NCI-H460 (cell line): ENCODE results near the gene SMAD1. TPM values are rescaled to one million over a fixed set of nuclear protein-coding genes. Genes with fewer than 3 reads are reported as not detected.
"Not testable (repeated sequence)": the region's sequence is repeated elsewhere in the genome, so short reads cannot be mapped to it uniquely, and the experiment has no call there.

Source experiments
- DNase-seq: peaks from one replicate; pipeline ENCODE4 v3.0.0-alpha.2; 2016; ENCODE audit warnings: low read depth; ENCODE audit errors: extremely low read depth
- total RNA-seq: library from RNA; depleted of rRNA; stranded (reverse); fragments of >200 nt; shearing (Covaris generic); gene quantifications from 2 replicates; pipeline ENCODE4 v1.2.3, GENCODE V29; 2014

The SMAD1 gene
- total RNA-seq, 1 experiment from 2014 or later, result 23.1 TPM

- no peak for DNase-seq
Observed at GRCh38 chr4:145552181-145552822, 70.6 kb downstream of the SMAD1 start.

- no peak for DNase-seq
Observed at GRCh38 chr4:145553375-145553774, 71.7 kb downstream of the SMAD1 start.

DNA sequence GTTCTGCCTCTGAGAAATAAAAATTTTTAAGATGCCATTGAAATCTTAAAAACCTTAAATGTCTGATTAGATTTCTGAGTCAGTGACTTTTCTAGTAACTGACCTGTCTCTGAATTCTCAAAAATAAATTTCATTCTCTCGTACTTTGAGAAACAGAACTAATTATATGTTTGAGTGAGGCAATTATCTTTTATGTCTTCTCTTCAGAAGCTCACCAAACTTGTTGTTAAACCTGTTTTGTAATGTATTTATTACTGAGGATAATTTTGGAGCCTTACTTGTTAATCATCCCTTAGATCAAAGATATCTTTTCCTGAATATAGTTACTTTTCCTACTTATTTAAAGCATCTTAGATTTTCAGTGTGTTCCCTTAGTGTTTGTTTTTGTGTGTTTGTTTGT lies 73.0 kb downstream of the SMAD1 start:
- DNase-seq, result no peak

- DNase-seq, result peak; percentile 26
Observed at GRCh38 chr4:145557720-145558119, 76.1 kb downstream of the SMAD1 start.

DNA sequence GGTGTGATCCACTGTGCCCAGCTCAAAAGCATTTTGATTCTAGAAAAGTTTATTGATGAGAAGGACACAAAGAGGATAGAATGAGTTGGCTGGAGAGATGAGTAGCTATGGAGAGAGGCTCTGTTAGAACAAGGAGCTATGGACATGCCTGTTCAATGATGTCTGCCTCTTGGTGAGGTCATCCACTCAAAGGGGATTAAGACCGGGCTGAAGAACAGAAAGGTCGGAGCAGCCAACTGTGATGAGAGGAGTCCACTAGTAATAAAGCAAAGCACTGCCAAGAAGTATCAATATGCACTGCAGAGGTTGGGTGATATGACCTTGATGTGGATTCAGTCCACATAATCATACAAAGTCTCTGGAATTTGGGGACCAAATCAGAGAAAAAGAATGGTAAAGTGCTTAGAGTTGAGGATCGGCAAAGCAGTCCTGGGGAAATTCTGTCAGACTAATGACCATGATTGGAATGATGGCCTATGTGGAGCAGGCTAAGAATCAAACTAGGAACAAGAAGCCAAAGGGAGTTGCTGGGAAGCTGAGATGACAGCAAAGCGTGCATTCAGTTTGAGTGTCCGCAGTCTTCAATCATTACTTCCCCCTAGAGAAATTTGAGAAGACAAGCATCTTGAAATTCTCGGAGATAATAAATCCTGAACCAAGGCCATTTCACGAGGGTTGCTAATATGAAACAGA lies 81.8 kb downstream of the SMAD1 start:
- DNase-seq, result no peak

GRCh38 chr4:145564540-145564939 lies 82.9 kb downstream of the SMAD1 start:
- DNase-seq, result no peak

GRCh38 chr4:145565328-145565727 lies 83.7 kb downstream of the SMAD1 start:
- no peak for DNase-seq

- no peak for DNase-seq
Observed at GRCh38 chr4:145566086-145566708, 84.5 kb downstream of the SMAD1 start.

- DNase-seq, result no peak
Observed at GRCh38 chr4:145566768-145567167, 85.1 kb downstream of the SMAD1 start.

DNA sequence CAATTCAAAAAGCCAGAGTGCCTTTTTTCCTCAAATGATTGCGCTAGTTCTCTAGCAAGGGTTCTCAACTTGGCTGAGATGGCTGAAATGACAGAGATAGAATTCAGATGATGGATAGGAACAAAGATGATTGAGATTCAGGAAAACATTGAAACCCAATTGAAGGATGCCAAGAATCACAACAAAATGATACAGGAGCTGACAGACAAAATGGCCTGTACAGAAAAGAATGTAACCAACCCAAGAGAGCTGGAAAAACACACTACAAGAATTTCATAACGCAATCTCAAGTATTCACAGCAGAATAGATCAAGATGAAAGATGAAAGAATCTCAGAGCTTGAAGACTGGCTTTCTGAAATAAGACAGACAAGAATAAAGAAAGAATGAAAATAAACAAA lies 85.9 kb downstream of the SMAD1 start:
- DNase-seq, result no peak

GRCh38 chr4:145574546-145574945 lies 92.9 kb downstream of the SMAD1 start:
- DNase-seq, result not testable (repeated sequence)

- DNase-seq, result no peak
Observed at GRCh38 chr4:145580906-145581305, 99.3 kb downstream of the SMAD1 start.

DNA sequence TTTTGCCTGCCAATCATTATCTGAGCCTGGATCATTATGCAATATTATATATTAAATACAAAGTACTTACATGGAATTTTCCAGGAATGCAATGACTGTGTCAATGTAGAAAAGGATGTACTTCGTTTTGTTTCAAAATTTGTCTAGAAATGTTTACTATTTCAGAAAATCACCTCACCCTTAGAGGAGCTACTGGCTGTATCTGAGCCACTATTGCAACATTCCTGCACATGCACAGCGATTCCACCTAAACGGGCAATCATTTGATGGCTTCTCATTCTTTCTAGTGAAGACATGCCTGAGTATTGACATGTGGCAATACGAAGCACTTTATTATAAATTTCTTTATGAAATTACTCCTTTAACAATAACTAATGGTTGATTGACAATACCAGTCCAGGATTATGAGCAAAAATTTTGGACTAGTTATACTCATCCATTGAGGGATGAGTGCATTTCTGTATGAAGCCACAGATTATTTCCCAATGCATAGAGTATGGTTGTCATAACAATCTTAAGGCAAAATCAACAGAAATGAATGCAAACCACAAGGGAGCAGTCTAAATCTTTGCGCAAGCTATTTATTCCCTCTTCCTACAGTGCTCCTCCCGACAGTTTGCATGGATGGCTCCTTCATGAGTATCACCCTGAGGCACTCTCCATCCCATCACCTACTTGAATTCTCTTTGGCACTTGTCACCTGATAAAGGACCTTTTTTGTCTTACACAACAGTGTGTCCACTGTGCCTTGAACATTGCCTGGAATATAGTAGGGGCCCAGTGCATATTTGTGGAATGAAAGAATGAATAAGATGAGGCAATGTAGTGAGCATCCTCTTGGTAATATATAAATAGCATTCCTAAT lies 101.8 kb downstream of the SMAD1 start:
- DNase-seq, result no peak

- DNase-seq, result no peak
Observed at GRCh38 chr4:145587088-145587754, 105.6 kb downstream of the SMAD1 start.

DNA sequence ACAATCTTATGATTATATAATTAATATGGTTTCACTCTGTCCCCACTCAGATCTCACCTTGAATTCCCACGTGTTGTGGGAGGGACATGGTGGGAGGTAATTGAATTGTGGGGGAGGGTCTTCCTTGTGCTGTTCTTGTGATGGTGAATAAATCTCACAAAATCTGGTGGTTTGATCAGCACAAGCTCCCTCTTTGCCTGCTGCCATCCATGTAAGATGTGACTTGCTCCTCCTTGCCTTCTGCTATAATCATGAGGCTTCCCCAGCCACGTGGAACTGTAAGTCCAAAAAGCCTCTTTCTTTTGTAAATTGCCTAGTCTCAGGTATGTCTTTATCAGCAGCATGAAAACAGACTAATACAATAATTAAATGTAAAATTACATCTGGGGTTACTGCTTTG lies 107.7 kb downstream of the SMAD1 start:
- not testable (repeated sequence) for DNase-seq

DNA sequence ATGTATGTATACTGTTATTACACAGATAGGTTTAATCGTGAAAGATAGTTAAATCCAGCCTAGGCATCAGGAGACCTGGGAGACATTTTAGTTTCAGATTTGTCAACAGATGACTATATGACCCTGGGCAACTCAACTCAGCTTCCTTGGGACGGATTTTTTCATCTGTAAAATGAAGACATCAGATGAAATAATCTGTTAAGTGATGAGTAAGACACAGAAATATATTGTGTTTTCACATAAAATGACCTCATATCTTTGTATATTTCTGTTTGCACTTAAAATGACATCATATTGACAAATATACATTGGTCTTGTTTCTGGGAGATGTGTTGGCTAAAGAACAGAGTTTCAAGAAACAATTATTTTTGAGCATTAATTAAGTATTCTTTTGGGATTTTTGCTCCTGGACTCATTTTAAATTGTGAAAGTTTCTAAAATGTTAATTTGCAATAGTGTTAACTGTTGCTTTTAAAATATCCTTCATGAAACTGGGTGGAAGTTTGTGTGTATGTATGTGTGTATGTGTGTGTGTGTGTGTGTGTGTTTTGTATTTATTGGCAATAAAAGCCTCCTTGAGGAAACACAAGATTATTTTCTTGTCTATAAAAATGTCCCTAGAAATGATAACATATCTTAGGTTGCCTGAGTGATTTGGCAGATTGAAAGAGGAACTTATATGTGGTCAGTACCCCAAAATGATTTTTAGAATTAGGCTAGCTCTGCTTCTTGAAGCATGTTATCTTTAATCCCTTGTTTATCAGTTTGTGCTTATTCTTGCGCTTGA lies 108.5 kb downstream of the SMAD1 start:
- DNase-seq, result no peak

DNA sequence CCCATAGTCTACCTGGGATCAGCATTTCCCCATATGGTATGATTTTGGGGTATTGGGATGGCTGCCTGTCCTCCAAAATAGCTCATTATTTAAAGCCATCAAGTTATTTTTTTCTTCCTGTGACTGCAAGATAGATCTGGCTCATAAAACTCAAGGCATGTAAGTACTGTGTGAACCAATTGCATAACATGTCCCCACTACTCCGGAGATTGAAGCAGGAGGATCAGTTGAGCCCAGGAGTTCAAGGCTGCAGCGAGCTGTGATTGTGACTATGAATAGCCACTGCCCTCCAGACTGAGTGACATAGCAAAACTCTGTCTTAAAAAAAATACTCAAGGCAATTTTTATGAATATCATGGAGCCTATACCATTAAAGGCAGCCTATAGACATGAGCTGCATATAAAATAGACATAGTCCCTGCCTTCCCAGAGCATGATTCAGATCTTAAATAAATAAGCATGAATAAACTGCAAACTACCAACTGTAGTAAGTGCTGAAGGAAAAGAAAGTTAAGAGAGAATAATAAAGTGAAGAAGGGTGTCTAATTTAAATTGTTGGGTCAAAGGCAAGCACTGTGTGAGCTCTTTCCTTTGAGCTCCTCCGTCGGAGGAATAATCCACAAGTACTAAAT lies 120.6 kb downstream of the SMAD1 start:
- no peak for DNase-seq

DNA sequence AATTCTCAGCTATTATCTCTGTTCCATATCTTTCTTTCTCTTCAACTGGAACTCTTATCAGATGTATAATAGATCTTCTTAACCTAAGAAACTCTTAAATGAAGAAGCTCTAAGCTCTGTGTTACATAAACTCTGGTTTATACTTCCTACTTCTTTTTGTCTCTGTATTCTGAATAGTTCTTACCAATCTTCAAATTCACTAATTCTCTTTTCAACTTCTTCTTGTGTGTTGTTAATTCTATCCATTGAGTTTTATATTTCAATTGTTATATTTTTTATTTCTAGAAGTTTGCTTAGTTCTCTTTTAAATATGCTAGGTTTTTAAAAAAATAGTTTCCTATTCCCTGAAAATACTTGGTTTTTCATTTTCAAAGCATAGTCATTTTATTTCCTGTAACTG lies 124.3 kb downstream of the SMAD1 start:
- no peak for DNase-seq
